Measurements from ENCODE around the gene TMEM247.

- no peak for TF ChIP-seq POLR2A (IDR thresholded peaks at IDR 0.05; ENCODE audit: low read depth, low read length)
- TF ChIP-seq POLR2AphosphoS5 (IDR thresholded peaks at IDR 0.05; ENCODE audit: low read depth, low read length): no peak
- no peak for TF ChIP-seq PAX5 (IDR thresholded peaks at IDR 0.05; ENCODE audit: insufficient read depth, low read length, severe bottlenecking)
- TF ChIP-seq TAF1 (IDR thresholded peaks at IDR 0.05; ENCODE audit: low read depth, low read length): no peak
- no peak for TF ChIP-seq POU2F2 (IDR thresholded peaks at IDR 0.05; ENCODE audit: low read depth, low read length)
- TF ChIP-seq SPI1 (IDR thresholded peaks at IDR 0.05; ENCODE audit: low read depth, low read length): no peak
These were observed 31.3 kb downstream of the TMEM247 start for GRCh38 chr2:46510598-46511177.

All from GM12891 (cell line).